HepG2 (cell line): ENCODE results near the gene PRSS48. TPM values are rescaled to one million over a fixed set of nuclear protein-coding genes. Genes with fewer than 3 reads are reported as not detected.

Source experiments
- MEIS1 ChIP-seq: sonication (generic); formaldehyde crosslinking; IDR thresholded peaks from 2 replicates; pipeline ENCODE4 v1.9.0; 2021; ENCODE audit warnings: mild to moderate bottlenecking, missing genetic modification reagents, moderate library complexity, borderline replicate concordance
- NCOA5 ChIP-seq: sonication (generic); formaldehyde crosslinking; IDR thresholded peaks from 2 replicates; pipeline ENCODE4 v1.4.0; 2020; ENCODE audit warnings: missing genetic modification reagents
- NR2F6 ChIP-seq, 2 experiments: IDR thresholded peaks; 2 replicates each; pipeline ENCODE4 v1.6.1; 2016; ENCODE audit warnings: antibody characterized with exemption in 1 of 2, mild to moderate bottlenecking in 1 of 2
- PHF21A ChIP-seq: sonication (generic); formaldehyde crosslinking; IDR thresholded peaks from 2 replicates; pipeline ENCODE4 v1.5.0; 2020; ENCODE audit warnings: mild to moderate bottlenecking, missing genetic modification reagents
- RARA ChIP-seq: IDR thresholded peaks from 2 replicates; pipeline ENCODE4 v1.6.1; 2016; ENCODE audit warnings: missing genetic modification reagents, missing compliant biosample characterization
- SMARCE1 ChIP-seq: fragments of 450-650 bp; IDR thresholded peaks from 2 replicates; pipeline ENCODE4 v1.6.1; 2017; ENCODE audit warnings: borderline replicate concordance
- SRF ChIP-seq: IDR thresholded peaks from 2 replicates; pipeline ENCODE4 v1.6.1; 2011; ENCODE audit warnings: mild to moderate bottlenecking, low read depth, low read length, moderate library complexity
- TCF12 ChIP-seq, 2 experiments: fragments of 450-650 bp in 1 of 2; sonication (generic) in 1 of 2; formaldehyde crosslinking in 1 of 2; IDR thresholded peaks; 2 replicates each; pipeline versions ENCODE4 v1.6.1 to v1.8.0; 2017 to 2022; ENCODE audit warnings: antibody characterized with exemption in 1 of 2, mild to moderate bottlenecking in 1 of 2, missing genetic modification reagents in 1 of 2, moderate library complexity in 1 of 2
- TOE1 ChIP-seq: sonication (generic); formaldehyde crosslinking; IDR thresholded peaks from 2 replicates; pipeline ENCODE4 v1.4.0; 2020; ENCODE audit warnings: mild to moderate bottlenecking, missing genetic modification reagents
- ZNF124 ChIP-seq: sonication (generic); formaldehyde crosslinking; IDR thresholded peaks from 2 replicates; pipeline ENCODE4 v1.4.0; 2020; ENCODE audit warnings: missing genetic modification reagents
- ZNF264 ChIP-seq: sonication (generic); formaldehyde crosslinking; IDR thresholded peaks from 2 replicates; pipeline ENCODE4 v1.4.0; 2020; ENCODE audit warnings: missing genetic modification reagents
- ZNF629 ChIP-seq: sonication (generic); formaldehyde crosslinking; conservative IDR thresholded peaks from 2 replicates; pipeline ENCODE4 v1.5.0; 2020; ENCODE audit warnings: missing genetic modification reagents
- ZNF672 ChIP-seq: sonication (generic); formaldehyde crosslinking; IDR thresholded peaks from 2 replicates; pipeline ENCODE4 v1.8.1; 2022; ENCODE audit warnings: missing genetic modification reagents
- polyA plus RNA-seq, 8 experiments: library from polyadenylated mRNA; depleted of rRNA in 3 of 8; stranded (reverse) in 7 of 8; unstranded in 1 of 8; fragments of >200 nt; fragmentation: Illumina TruSeq in 4 of 8; extraction: Trizol in 4 of 8; gene quantifications; 2 replicates each; pipeline versions ENCODE4 v1.2.1 to v1.2.3, GENCODE V29; 2011 to 2016; ENCODE audit warnings: low read depth in 4 of 8, missing spikeins in 1 of 8, mixed read lengths in 1 of 8; ENCODE audit not compliant: insufficient read depth in 1 of 8
- total RNA-seq, 5 experiments: library from RNA; depleted of rRNA; stranded (reverse); fragments of >200 nt; fragmentation: Illumina TruSeq; extraction: Trizol; gene quantifications; 2 replicates each; pipeline ENCODE4 v1.2.3, GENCODE V29; 2016; ENCODE audit warnings: low read depth in 1 of 5
- TF ChIP-seq, protein P1 (sequence below): sonication (generic); formaldehyde crosslinking; IDR thresholded peaks from 2 replicates; pipeline ENCODE4 v1.4.0; 2020; ENCODE audit warnings: missing genetic modification reagents, borderline replicate concordance
- TF ChIP-seq, protein P2 (sequence below): sonication (generic); formaldehyde crosslinking; IDR thresholded peaks from 2 replicates; pipeline ENCODE4 v1.8.1; 2023; ENCODE audit warnings: mild to moderate bottlenecking, moderate library complexity, missing genetic modification reagents
- TF ChIP-seq, protein P3 (sequence below): sonication (generic); formaldehyde crosslinking; IDR thresholded peaks from 2 replicates; pipeline ENCODE4 v1.8.1; 2022; ENCODE audit warnings: low read depth, mild to moderate bottlenecking, missing genetic modification reagents
- TF ChIP-seq, protein P4 (sequence below): sonication (generic); formaldehyde crosslinking; IDR thresholded peaks from 2 replicates; pipeline ENCODE4 v1.5.1; 2020; ENCODE audit warnings: mild to moderate bottlenecking, missing genetic modification reagents, moderate library complexity

Gene PRSS48
- total and polyA plus RNA-seq, 2 of the 13 experiments (the other 11 are each of a cell fraction or from before 2014, with no cell fraction given): not detected

DNA sequence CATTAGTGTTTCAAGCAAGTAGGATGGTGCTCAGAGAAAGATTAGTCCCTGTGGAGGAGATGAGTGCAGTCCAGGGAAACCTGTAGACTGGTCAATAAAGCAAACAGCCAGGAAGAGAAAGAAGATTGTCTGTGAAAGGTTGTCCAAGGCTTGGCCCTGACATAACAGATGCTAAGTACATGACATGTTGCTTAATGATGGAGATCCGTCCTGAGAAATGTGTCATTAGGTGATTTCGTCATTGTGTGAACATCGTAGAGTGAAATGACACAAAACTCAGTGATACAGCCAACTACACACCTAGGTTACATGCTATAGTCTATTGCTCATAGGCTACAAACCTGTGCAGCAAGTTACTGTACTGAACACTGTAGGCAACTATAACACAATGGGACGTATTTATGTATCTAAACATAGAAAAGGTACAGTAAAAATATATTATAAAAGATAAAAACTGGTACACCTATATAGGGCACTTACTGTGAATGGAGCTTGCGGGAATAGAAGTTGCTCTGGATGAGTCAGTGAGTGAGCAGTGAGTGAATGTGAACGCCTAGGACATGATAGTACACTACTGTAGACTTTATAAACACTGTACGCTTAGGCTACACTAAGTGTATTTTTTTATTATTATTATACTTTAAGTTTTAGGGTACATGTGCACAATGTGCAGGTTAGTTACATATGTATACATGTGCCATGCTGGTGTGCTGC is 9.0 kb upstream of the PRSS48 start (continued):
- TF ChIP-seq TCF12 (IDR thresholded peaks at IDR 0.05) (no peak), TCF12 (CRISPR knock-in tag; IDR thresholded peaks at IDR 0.05) (no peak), NR2F6 (IDR thresholded peaks at IDR 0.05) (no peak), NR2F6 (CRISPR knock-in tag; IDR thresholded peaks at IDR 0.05) (peak; percentile 22; the same call in 1 of the 2 replicates), ZNF672 (CRISPR knock-in tag) (no peak), ZNF124 (CRISPR knock-in tag) (no peak), ZNF629 (CRISPR knock-in tag) (no peak), SMARCE1 (no peak), RARA (CRISPR knock-in tag) (peak; percentile 55), SRF (no peak), PHF21A (CRISPR knock-in tag) (no peak; the same call in 1 of the 2 replicates), MEIS1 (CRISPR knock-in tag) (no peak), NCOA5 (CRISPR knock-in tag) (no peak), ZNF264 (no peak), TOE1 (CRISPR knock-in tag) (no peak)
- TF ChIP-seq, protein P1, sequence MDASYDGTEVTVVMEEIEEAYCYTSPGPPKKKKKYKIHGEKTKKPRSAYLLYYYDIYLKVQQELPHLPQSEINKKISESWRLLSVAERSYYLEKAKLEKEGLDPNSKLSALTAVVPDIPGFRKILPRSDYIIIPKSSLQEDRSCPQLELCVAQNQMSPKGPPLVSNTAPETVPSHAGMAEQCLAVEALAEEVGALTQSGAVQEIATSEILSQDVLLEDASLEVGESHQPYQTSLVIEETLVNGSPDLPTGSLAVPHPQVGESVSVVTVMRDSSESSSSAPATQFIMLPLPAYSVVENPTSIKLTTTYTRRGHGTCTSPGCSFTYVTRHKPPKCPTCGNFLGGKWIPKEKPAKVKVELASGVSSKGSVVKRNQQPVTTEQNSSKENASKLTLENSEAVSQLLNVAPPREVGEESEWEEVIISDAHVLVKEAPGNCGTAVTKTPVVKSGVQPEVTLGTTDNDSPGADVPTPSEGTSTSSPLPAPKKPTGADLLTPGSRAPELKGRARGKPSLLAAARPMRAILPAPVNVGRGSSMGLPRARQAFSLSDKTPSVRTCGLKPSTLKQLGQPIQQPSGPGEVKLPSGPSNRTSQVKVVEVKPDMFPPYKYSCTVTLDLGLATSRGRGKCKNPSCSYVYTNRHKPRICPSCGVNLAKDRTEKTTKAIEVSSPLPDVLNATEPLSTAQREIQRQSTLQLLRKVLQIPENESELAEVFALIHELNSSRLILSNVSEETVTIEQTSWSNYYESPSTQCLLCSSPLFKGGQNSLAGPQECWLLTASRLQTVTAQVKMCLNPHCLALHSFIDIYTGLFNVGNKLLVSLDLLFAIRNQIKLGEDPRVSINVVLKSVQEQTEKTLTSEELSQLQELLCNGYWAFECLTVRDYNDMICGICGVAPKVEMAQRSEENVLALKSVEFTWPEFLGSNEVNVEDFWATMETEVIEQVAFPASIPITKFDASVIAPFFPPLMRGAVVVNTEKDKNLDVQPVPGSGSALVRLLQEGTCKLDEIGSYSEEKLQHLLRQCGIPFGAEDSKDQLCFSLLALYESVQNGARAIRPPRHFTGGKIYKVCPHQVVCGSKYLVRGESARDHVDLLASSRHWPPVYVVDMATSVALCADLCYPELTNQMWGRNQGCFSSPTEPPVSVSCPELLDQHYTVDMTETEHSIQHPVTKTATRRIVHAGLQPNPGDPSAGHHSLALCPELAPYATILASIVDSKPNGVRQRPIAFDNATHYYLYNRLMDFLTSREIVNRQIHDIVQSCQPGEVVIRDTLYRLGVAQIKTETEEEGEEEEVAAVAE: no peak
- TF ChIP-seq, protein P2, sequence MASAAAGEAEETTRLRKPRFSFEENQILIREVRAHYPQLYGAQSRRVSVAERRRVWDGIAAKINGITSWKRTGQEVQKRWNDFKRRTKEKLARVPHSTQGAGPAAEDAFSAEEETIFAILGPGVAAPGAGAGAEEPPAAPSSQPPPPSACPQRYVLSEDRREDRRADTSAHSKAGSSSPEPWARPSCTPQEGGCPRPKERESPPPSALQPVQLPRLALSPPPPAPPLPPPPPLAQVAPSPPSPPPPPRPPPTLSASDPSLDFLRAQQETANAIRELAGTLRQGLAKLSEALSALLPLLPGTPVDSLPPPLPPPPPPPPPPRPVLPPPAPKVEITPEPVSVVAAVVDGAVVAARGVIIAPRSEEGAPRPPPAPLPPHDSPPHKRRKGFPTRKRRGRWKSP (CRISPR knock-in tag): no peak
- TF ChIP-seq, protein P3, sequence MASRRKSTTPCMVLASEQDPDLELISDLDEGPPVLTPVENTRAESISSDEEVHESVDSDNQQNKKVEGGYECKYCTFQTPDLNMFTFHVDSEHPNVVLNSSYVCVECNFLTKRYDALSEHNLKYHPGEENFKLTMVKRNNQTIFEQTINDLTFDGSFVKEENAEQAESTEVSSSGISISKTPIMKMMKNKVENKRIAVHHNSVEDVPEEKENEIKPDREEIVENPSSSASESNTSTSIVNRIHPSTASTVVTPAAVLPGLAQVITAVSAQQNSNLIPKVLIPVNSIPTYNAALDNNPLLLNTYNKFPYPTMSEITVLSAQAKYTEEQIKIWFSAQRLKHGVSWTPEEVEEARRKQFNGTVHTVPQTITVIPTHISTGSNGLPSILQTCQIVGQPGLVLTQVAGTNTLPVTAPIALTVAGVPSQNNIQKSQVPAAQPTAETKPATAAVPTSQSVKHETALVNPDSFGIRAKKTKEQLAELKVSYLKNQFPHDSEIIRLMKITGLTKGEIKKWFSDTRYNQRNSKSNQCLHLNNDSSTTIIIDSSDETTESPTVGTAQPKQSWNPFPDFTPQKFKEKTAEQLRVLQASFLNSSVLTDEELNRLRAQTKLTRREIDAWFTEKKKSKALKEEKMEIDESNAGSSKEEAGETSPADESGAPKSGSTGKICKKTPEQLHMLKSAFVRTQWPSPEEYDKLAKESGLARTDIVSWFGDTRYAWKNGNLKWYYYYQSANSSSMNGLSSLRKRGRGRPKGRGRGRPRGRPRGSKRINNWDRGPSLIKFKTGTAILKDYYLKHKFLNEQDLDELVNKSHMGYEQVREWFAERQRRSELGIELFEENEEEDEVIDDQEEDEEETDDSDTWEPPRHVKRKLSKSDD (CRISPR knock-in tag): peak; percentile 75; the same call in 1 of the 2 replicates
- TF ChIP-seq, protein P4, sequence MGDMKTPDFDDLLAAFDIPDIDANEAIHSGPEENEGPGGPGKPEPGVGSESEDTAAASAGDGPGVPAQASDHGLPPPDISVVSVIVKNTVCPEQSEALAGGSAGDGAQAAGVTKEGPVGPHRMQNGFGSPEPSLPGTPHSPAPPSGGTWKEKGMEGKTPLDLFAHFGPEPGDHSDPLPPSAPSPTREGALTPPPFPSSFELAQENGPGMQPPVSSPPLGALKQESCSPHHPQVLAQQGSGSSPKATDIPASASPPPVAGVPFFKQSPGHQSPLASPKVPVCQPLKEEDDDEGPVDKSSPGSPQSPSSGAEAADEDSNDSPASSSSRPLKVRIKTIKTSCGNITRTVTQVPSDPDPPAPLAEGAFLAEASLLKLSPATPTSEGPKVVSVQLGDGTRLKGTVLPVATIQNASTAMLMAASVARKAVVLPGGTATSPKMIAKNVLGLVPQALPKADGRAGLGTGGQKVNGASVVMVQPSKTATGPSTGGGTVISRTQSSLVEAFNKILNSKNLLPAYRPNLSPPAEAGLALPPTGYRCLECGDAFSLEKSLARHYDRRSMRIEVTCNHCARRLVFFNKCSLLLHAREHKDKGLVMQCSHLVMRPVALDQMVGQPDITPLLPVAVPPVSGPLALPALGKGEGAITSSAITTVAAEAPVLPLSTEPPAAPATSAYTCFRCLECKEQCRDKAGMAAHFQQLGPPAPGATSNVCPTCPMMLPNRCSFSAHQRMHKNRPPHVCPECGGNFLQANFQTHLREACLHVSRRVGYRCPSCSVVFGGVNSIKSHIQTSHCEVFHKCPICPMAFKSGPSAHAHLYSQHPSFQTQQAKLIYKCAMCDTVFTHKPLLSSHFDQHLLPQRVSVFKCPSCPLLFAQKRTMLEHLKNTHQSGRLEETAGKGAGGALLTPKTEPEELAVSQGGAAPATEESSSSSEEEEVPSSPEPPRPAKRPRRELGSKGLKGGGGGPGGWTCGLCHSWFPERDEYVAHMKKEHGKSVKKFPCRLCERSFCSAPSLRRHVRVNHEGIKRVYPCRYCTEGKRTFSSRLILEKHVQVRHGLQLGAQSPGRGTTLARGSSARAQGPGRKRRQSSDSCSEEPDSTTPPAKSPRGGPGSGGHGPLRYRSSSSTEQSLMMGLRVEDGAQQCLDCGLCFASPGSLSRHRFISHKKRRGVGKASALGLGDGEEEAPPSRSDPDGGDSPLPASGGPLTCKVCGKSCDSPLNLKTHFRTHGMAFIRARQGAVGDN (CRISPR knock-in tag): no peak
